CD14-positive monocyte (primary cell): ENCODE measurements around the gene ABCC4. TPM values are rescaled to one million over a fixed set of nuclear protein-coding genes. Genes with fewer than 3 reads are reported as not detected.

Experiments
- DNase-seq, 3 donors: peaks; one replicate each; pipeline ENCODE4 v3.0.0-alpha.2; 2011 to 2022
- H2AFZ ChIP-seq: 2 replicates; pipeline ENCODE4 v1.6.0; 2012; ENCODE audit warnings: mild to moderate bottlenecking, low read depth, low read length, inconsistent platforms; ENCODE audit not compliant: insufficient read depth, poor library complexity, severe bottlenecking
- H3K27ac ChIP-seq, 2 donors: 1 replicate in 1 of 2; 2 replicates in 1 of 2; pipeline ENCODE4 v1.5.1; 2012 to 2013; ENCODE audit warnings: low read length in 2 of 2, control low read depth in 1 of 2, inconsistent platforms in 1 of 2, low read depth in 1 of 2, mild to moderate bottlenecking in 1 of 2
- H3K27me3 ChIP-seq, 2 donors: one replicate each; pipeline versions ENCODE4 v1.6.0 to v1.6.1; 2011 to 2013; ENCODE audit warnings: low read length in 2 of 2; ENCODE audit not compliant: control insufficient read depth in 2 of 2, insufficient read depth in 2 of 2
- H3K36me3 ChIP-seq, 2 donors: replicated peaks in 1 of 2; 1 replicate in 1 of 2; 2 replicates in 1 of 2; pipeline versions ENCODE4 v1.5.1 to v1.6.1; 2012 to 2013; ENCODE audit warnings: low read length in 2 of 2, control low read depth in 1 of 2, inconsistent platforms in 1 of 2, mild to moderate bottlenecking in 1 of 2; ENCODE audit not compliant: insufficient read depth in 2 of 2, control insufficient read depth in 1 of 2
- H3K4me1 ChIP-seq, 2 donors: 1 replicate in 1 of 2; 2 replicates in 1 of 2; pipeline versions ENCODE4 v1.5.1 to v1.6.1; 2012 to 2013; ENCODE audit warnings: low read length in 2 of 2, control low read depth in 1 of 2, inconsistent platforms in 1 of 2, mild to moderate bottlenecking in 1 of 2, moderate library complexity in 1 of 2; ENCODE audit not compliant: insufficient read depth in 2 of 2, control insufficient read depth in 1 of 2
- H3K4me2 ChIP-seq: replicated peaks from 2 replicates; pipeline ENCODE3; 2012; ENCODE audit warnings: low read length, moderate library complexity, mild to moderate bottlenecking; ENCODE audit not compliant: poor library complexity, severe bottlenecking; ENCODE audit errors: extremely low read depth
- H3K4me3 ChIP-seq, 3 experiments: fragments of 200-600 bp in 1 of 3; sonication (generic) in 1 of 3; replicated peaks in 1 of 3; 1 replicate in 2 of 3; 2 replicates in 1 of 3; pipeline ENCODE4 v1.5.1; 2011 to 2013; ENCODE audit warnings: low read length in 3 of 3, mild to moderate bottlenecking in 3 of 3, control low read depth in 2 of 3, low read depth in 2 of 3, inconsistent platforms in 1 of 3, moderate library complexity in 1 of 3
- H3K79me2 ChIP-seq: 2 replicates; pipeline ENCODE4 v1.6.0; 2012; ENCODE audit warnings: mild to moderate bottlenecking, control low read depth, inconsistent platforms, low read length, moderate library complexity; ENCODE audit not compliant: insufficient read depth
- H3K9ac ChIP-seq: 2 replicates; pipeline ENCODE4 v1.6.0; 2017; ENCODE audit warnings: low read length, mild to moderate bottlenecking; ENCODE audit not compliant: insufficient read depth, poor library complexity, severe bottlenecking
- H3K9me3 ChIP-seq, 2 donors: replicated peaks in 1 of 2; 1 replicate in 1 of 2; 2 replicates in 1 of 2; pipeline versions ENCODE4 v1.5.1 to v1.6.1; 2012 to 2013; ENCODE audit warnings: low read length in 2 of 2, control low read depth in 1 of 2; ENCODE audit not compliant: control insufficient read depth in 1 of 2, insufficient read depth in 1 of 2
- H4K20me1 ChIP-seq: 2 replicates; pipeline ENCODE4 v1.6.0; 2012; ENCODE audit warnings: mild to moderate bottlenecking, low read length, control low read depth, moderate library complexity; ENCODE audit not compliant: insufficient read depth
- H3K27ac Mint-ChIP-seq, 7 donors: one replicate each; pipeline ENCODE4 v1.8.0; 2020; ENCODE audit warnings: mild to moderate bottlenecking in 7 of 7, mixed read lengths in 7 of 7, moderate library complexity in 6 of 7, inconsistent platforms in 2 of 7
- H3K27me3 Mint-ChIP-seq, 3 donors: one replicate each; pipeline ENCODE4 v1.8.0; 2021 to 2022; ENCODE audit warnings: low read depth in 3 of 3, mild to moderate bottlenecking in 3 of 3, mixed read lengths in 3 of 3, moderate library complexity in 3 of 3, inconsistent platforms in 1 of 3
- H3K36me3 Mint-ChIP-seq, 2 donors: one replicate each; pipeline ENCODE4 v1.8.0; 2020; ENCODE audit warnings: mixed read lengths in 2 of 2, inconsistent platforms in 1 of 2, mild to moderate bottlenecking in 1 of 2
- H3K4me1 Mint-ChIP-seq: one replicate; pipeline ENCODE4 v1.8.0; 2020; ENCODE audit warnings: mild to moderate bottlenecking, mixed read lengths
- H3K4me3 Mint-ChIP-seq, 2 donors: one replicate each; pipeline ENCODE4 v1.8.0; 2020; ENCODE audit warnings: mild to moderate bottlenecking in 2 of 2, mixed read lengths in 2 of 2, moderate library complexity in 1 of 2
- H3K9me3 Mint-ChIP-seq, 7 donors: one replicate each; pipeline ENCODE4 v1.8.0; 2020 to 2022; ENCODE audit warnings: mixed read lengths in 7 of 7, mild to moderate bottlenecking in 6 of 7, moderate library complexity in 6 of 7, inconsistent platforms in 2 of 7
- WGBS: methylation state at CpG from one replicate; pipeline ENCODE4 v1.1.5; 2013; ENCODE audit warnings: missing lambda C conversion rate; ENCODE audit not compliant: insufficient coverage; 5-methylcytosine and 5-hydroxymethylcytosine counted together
- intact Hi-C, 2 donors: fragments of 100-400 bp; cut with micrococcal nuclease; formaldehyde crosslinking; loops; one replicate each; pipeline versions ENCODE4 v1.15.0 to v1.15.1; 2023
- polyA plus RNA-seq, 3 donors: library from polyadenylated mRNA; depleted of rRNA in 1 of 3; unstranded in 2 of 3; stranded (reverse) in 1 of 3; fragments of 300-500 nt in 2 of 3; fragments of >200 nt in 1 of 3; fragmentation: Illumina TruSeq in 2 of 3; gene quantifications; 1 replicate in 2 of 3; 2 replicates in 1 of 3; pipeline ENCODE4 v1.2.3, GENCODE V29; 2012 to 2021
- TF ChIP-seq, protein P1 (sequence below): fragments of 200-600 bp; IDR thresholded peaks from one replicate; pipeline ENCODE4 v1.8.0; 2022; ENCODE audit warnings: antibody characterized with exemption, mild to moderate bottlenecking

The ABCC4 gene
- polyA plus RNA-seq, 3 donors, result 0.96 to 2.5 (median 1.7) TPM

GRCh38 chr13:95115525-95115924, 185.7 kb downstream of the ABCC4 start:
- intact Hi-C loops, result no loop called here
- no peak overlapping the region for H3K4me2 ChIP-seq
- H3K4me3 ChIP-seq, result no peak overlapping the region
- no peaks in the 10 kb centered on the region for H3K36me3 ChIP-seq
- Mint-ChIP-seq H3K27me3 (peaks cover 0 to 1% (median 0%) of the 10 kb centered on the region in 3 donors), H3K36me3 (peaks cover 0 to 8% of the 10 kb centered on the region in 2 donors), H3K4me3 (no peak overlapping the region), H3K4me1 (no peaks in the 10 kb centered on the region), H3K27ac (no peak overlapping the region), H3K9me3 (no peaks in the 10 kb centered on the region)
- TF ChIP-seq, protein P1, sequence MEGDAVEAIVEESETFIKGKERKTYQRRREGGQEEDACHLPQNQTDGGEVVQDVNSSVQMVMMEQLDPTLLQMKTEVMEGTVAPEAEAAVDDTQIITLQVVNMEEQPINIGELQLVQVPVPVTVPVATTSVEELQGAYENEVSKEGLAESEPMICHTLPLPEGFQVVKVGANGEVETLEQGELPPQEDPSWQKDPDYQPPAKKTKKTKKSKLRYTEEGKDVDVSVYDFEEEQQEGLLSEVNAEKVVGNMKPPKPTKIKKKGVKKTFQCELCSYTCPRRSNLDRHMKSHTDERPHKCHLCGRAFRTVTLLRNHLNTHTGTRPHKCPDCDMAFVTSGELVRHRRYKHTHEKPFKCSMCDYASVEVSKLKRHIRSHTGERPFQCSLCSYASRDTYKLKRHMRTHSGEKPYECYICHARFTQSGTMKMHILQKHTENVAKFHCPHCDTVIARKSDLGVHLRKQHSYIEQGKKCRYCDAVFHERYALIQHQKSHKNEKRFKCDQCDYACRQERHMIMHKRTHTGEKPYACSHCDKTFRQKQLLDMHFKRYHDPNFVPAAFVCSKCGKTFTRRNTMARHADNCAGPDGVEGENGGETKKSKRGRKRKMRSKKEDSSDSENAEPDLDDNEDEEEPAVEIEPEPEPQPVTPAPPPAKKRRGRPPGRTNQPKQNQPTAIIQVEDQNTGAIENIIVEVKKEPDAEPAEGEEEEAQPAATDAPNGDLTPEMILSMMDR, result no peak
- H3K4me1 ChIP-seq, result no peaks in the 10 kb centered on the region
- H3K9me3 ChIP-seq, result no peaks in the 10 kb centered on the region
- no peak overlapping the region for H2AFZ ChIP-seq
- no peaks in the 10 kb centered on the region for H3K27me3 ChIP-seq
- H3K27ac ChIP-seq, result no peak overlapping the region
- DNase-seq, result no peak
- H3K79me2 ChIP-seq, result no peaks in the 10 kb centered on the region
- no peaks in the 10 kb centered on the region for H4K20me1 ChIP-seq
- no peak overlapping the region for H3K9ac ChIP-seq
- 96% methylated on average over 8 of the region's 10 CpGs for WGBS

DNA sequence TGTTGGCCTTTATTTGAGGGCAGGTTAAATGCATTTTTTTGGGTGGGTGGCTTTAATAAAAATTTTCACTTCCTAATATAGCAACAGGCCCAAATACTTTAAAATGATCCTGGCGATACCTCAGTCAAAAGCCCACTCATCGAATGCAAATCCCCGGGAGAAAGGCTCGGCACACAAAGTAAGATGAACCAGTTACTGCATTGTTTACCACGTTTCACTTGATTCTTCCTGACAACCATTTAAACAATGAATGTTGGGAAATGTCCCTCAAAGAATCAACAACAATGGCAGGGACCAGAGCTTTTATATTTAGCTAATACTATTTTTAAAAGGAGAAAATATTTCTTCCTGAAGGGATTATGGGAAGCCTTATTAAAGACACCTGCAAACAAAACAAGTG, 187.7 kb downstream of the ABCC4 start:
- Mint-ChIP-seq H3K27me3 (peaks cover 0 to 1% (median 0%) of the 10 kb centered on the region in 3 donors), H3K9me3 (peaks cover 2 to 8% (median 2%) of the 10 kb centered on the region in 7 donors)
- WGBS, result 94% methylated on average over 4 of the region's 5 CpGs

More for the DNA sequence above, 187.7 kb downstream of the ABCC4 start:
- Mint-ChIP-seq H3K27ac (no peak overlapping the region), H3K4me3 (no peak overlapping the region), H3K4me1 (no peaks in the 10 kb centered on the region), H3K36me3 (peaks cover 6 to 8% of the 10 kb centered on the region in 2 donors)
- H3K27me3 ChIP-seq, result no peaks in the 10 kb centered on the region
- H3K27ac ChIP-seq, result no peak overlapping the region
- no peaks in the 10 kb centered on the region for H3K36me3 ChIP-seq
- no peaks in the 10 kb centered on the region for H3K79me2 ChIP-seq
- no peaks in the 10 kb centered on the region for H4K20me1 ChIP-seq
- H2AFZ ChIP-seq, result no peak overlapping the region
- no peaks in the 10 kb centered on the region for H3K4me1 ChIP-seq
- no peak overlapping the region for H3K9ac ChIP-seq
- intact Hi-C loops, result no loop called here
- no peak for DNase-seq
- H3K9me3 ChIP-seq, result peaks cover 4% of the 10 kb centered on the region in 2 donors
- H3K4me3 ChIP-seq, result no peak overlapping the region
- no peak overlapping the region for H3K4me2 ChIP-seq
- TF ChIP-seq, protein P1, result no peak
